ENCODE measurements around the gene RCAN2.

RCAN2 gene

GRCh38 chr6:46251583-46252339 lies 239.5 kb downstream of the RCAN2 start:
- DNase-seq (ENCODE audit: low read depth) = no peak

GRCh38 chr6:46248143-46248542 lies 243.1 kb downstream of the RCAN2 start:
- no peak for DNase-seq (ENCODE audit: low read depth)

GRCh38 chr6:46246727-46247126 lies 244.5 kb downstream of the RCAN2 start:
- no peak for DNase-seq (ENCODE audit: low read depth)

- no peak for DNase-seq (ENCODE audit: low read depth)
Measured at GRCh38 chr6:46246081-46246480, 245.2 kb downstream of the RCAN2 start.

- DNase-seq (ENCODE audit: low read depth) = no peak
Measured at GRCh38 chr6:46244670-46245069, 246.6 kb downstream of the RCAN2 start.

GRCh38 chr6:46243754-46244153 lies 247.5 kb downstream of the RCAN2 start:
- DNase-seq (ENCODE audit: low read depth) = no peak

GRCh38 chr6:46242921-46243320 lies 248.3 kb downstream of the RCAN2 start:
- DNase-seq (ENCODE audit: low read depth) = no peak

- DNase-seq (ENCODE audit: low read depth) = no peak
Measured at GRCh38 chr6:46240866-46241565, 250.2 kb downstream of the RCAN2 start.

GRCh38 chr6:46236752-46237151 lies 254.5 kb downstream of the RCAN2 start:
- DNase-seq (ENCODE audit: low read depth) = no peak

- no peak for DNase-seq (ENCODE audit: low read depth)
Measured at GRCh38 chr6:46235242-46235641, 256.0 kb downstream of the RCAN2 start.

GRCh38 chr6:46234700-46235099 lies 256.5 kb downstream of the RCAN2 start:
- no peak for DNase-seq (ENCODE audit: low read depth)

GRCh38 chr6:46234156-46234556 lies 257.1 kb downstream of the RCAN2 start:
- no peak for DNase-seq (ENCODE audit: low read depth)

GRCh38 chr6:46233129-46233528 lies 258.1 kb downstream of the RCAN2 start:
- DNase-seq (ENCODE audit: low read depth) = no peak

GRCh38 chr6:46222286-46222685 lies 269.0 kb downstream of the RCAN2 start:
- no peak for DNase-seq (ENCODE audit: low read depth)

- no peak for DNase-seq (ENCODE audit: low read depth)
Measured at GRCh38 chr6:46221222-46221793, 269.9 kb downstream of the RCAN2 start.

GRCh38 chr6:46220352-46221221 lies 270.7 kb downstream of the RCAN2 start:
- no peak for DNase-seq (ENCODE audit: low read depth)

- no peak for DNase-seq (ENCODE audit: low read depth)
Measured at GRCh38 chr6:46219661-46220060, 271.6 kb downstream of the RCAN2 start.

- DNase-seq (ENCODE audit: low read depth) = no peak
Measured at GRCh38 chr6:46218457-46218856, 272.8 kb downstream of the RCAN2 start.

- DNase-seq (ENCODE audit: low read depth) = no peak
Measured at GRCh38 chr6:46217671-46218131, 273.5 kb downstream of the RCAN2 start.

- no peak for DNase-seq (ENCODE audit: low read depth)
Measured at GRCh38 chr6:46216879-46217278, 274.4 kb downstream of the RCAN2 start.

- DNase-seq (ENCODE audit: low read depth) = no peak
Measured at GRCh38 chr6:46215777-46216176, 275.5 kb downstream of the RCAN2 start.

GRCh38 chr6:46215213-46215612 lies 276.0 kb downstream of the RCAN2 start:
- no peak for DNase-seq (ENCODE audit: low read depth)
